ENCODE measurements around the gene TDRD9.
A peak's percentile ranks its signal among the peaks of the same experiment; 100 is the strongest.

Gene TDRD9

DNA sequence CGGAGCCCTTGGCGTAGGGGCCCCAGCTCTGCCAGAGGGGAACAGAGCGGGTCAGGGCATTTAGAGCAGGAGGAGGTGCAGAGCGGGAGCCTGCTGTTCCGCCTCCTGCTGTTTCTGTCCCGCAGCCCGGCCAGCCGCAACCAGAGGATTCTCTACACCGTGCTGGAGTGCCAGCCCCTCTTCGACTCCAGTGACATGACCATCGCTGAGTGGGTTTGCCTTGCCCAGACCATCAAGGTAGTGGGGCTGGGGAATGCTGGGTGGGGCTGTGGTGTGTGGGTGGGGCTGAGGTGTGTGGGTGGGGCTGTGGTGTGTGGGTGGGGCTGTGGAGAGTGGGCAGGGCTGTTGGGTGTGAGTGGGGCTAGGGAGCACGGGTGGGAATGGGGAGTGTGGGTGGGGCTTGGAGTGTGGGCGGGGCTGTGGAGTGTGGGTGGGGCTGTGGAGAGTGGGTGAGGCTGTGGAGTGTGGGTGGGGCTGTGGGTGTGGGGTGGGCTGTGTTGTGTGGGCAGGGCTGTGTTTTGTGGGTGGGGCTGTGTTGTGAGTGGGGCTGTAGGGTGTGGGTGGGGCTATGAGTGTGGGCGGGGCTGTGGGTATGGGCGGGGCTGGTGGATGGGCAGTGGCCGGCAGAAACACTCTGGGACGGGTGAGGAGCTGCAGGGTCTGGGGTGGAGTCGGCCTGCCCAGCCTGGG lies 165.3 kb downstream of the TDRD9 start:
- Histone ChIP-seq H4K8ac (ENCODE audit: low read depth, low read length) (no peak overlapping the region), H3K23ac (ENCODE audit: low read length) (no peak overlapping the region), H3K4me1 (ENCODE audit: control insufficient read depth in 1 of 2, insufficient read depth in 2 of 2, low read length in 2 of 2) (no peaks in the 10 kb centered on the region), H3K27me3 (ENCODE audit: insufficient read depth, low read length) (no peaks in the 10 kb centered on the region), H4K91ac (ENCODE audit: low read depth, low read length) (no peak overlapping the region), H3K4me2 (ENCODE audit: low read length) (no peak overlapping the region), H3K27ac (ENCODE audit: low read depth, low read length) (no peak overlapping the region), H3K36me3 (ENCODE audit: control insufficient read depth in 1 of 2, insufficient read depth in 2 of 2, low read length in 2 of 2) (no peaks in the 10 kb centered on the region), H3K4me3 (ENCODE audit: low read depth, low read length) (no peak overlapping the region), H2BK12ac (ENCODE audit: low read length) (no peak overlapping the region), H3K9me3 (ENCODE audit: insufficient read depth, low read depth, low read length) (peaks cover 2% of the 10 kb centered on the region), H3K79me1 (ENCODE audit: low read length) (no peaks in the 10 kb centered on the region), H3K4ac (ENCODE audit: low read depth, low read length) (no peak overlapping the region), H4K12ac (ENCODE audit: low read depth, low read length) (no peak overlapping the region), H2BK5ac (ENCODE audit: low read depth, low read length, poor library complexity) (no peak overlapping the region), H2AK5ac (ENCODE audit: low read length) (no peak overlapping the region), H2AFZ (ENCODE audit: insufficient read depth, low read length, poor library complexity) (no peak overlapping the region), H3K14ac (ENCODE audit: low read length) (no peak overlapping the region), H3K79me2 (ENCODE audit: control insufficient read depth, insufficient read depth, low read length, poor library complexity) (no peaks in the 10 kb centered on the region), H3K9ac (ENCODE audit: low read length) (no peak overlapping the region), H2BK120ac (ENCODE audit: insufficient read depth, low read length, poor library complexity) (no peak overlapping the region), H3K18ac (ENCODE audit: low read length) (no peak overlapping the region)
- no peak for DNase-seq
- no CpG with 5 or more reads among the region's 18 CpGs for WGBS (ENCODE audit: extremely low coverage, insufficient coverage, insufficient read length)

DNA sequence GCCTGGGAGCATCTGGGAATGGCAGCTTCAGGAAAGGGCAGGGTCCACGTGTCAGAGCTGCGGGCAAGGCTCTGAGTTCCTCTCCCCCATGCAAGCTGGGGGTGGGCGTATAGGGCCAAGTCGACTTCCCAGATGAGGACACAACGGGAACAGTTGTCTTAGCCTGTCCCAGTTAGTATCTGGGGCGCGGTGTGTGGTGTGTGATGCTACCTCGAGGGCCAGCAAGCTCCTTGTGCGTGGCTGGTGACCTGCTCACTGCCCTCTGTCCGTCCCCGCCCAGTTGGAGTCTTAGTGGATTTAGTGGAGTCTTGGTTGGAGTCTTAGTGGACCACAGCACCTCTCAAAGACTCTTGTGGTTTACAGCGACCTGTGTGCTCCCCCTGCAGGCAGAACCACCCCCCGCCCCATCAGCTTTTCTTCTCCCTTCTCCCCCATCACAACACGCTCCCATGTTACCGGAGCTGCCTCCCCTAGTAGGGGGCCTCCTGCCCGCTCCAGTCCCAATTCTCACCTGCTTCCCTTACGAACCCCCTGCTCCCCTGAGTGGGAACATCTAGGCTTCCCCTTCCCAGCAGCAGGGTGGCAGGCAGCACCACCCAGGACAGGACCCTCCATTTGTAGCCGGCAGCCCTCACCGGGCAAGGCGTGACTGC lies 165.9 kb downstream of the TDRD9 start:
- no CpG with 5 or more reads among the region's 20 CpGs for WGBS (ENCODE audit: extremely low coverage, insufficient coverage, insufficient read length)
- no peaks in the 10 kb centered on the region for H3K4me1 ChIP-seq (ENCODE audit: control insufficient read depth in 1 of 2, insufficient read depth in 2 of 2, low read length in 2 of 2)
- peak overlapping the region; percentile 16 for H3K4me3 ChIP-seq (ENCODE audit: low read depth, low read length)
- no peak overlapping the region for H3K27ac ChIP-seq (ENCODE audit: low read depth, low read length)
- no peak overlapping the region for H3K18ac ChIP-seq (ENCODE audit: low read length)
- H2BK5ac ChIP-seq (ENCODE audit: low read depth, low read length, poor library complexity) = no peak overlapping the region
- no peak overlapping the region for H4K91ac ChIP-seq (ENCODE audit: low read depth, low read length)
- H2BK12ac ChIP-seq (ENCODE audit: low read length) = no peak overlapping the region
- H2AK5ac ChIP-seq (ENCODE audit: low read length) = no peak overlapping the region
- peaks cover 2% of the 10 kb centered on the region for H3K9me3 ChIP-seq (ENCODE audit: insufficient read depth, low read depth, low read length)
- no peak overlapping the region for H4K12ac ChIP-seq (ENCODE audit: low read depth, low read length)
- no peak for DNase-seq
- H2AFZ ChIP-seq (ENCODE audit: insufficient read depth, low read length, poor library complexity) = no peak overlapping the region
- H3K79me1 ChIP-seq (ENCODE audit: low read length) = no peaks in the 10 kb centered on the region
- H3K4ac ChIP-seq (ENCODE audit: low read depth, low read length) = no peak overlapping the region
- no peak overlapping the region for H3K4me2 ChIP-seq (ENCODE audit: low read length)
- no peak overlapping the region for H4K8ac ChIP-seq (ENCODE audit: low read depth, low read length)
- no peaks in the 10 kb centered on the region for H3K79me2 ChIP-seq (ENCODE audit: control insufficient read depth, insufficient read depth, low read length, poor library complexity)
- H3K27me3 ChIP-seq (ENCODE audit: insufficient read depth, low read length) = no peaks in the 10 kb centered on the region
- no peak overlapping the region for H3K9ac ChIP-seq (ENCODE audit: low read length)
- no peak overlapping the region for H2BK120ac ChIP-seq (ENCODE audit: insufficient read depth, low read length, poor library complexity)
- H3K14ac ChIP-seq (ENCODE audit: low read length) = no peak overlapping the region
- H3K36me3 ChIP-seq (ENCODE audit: control insufficient read depth in 1 of 2, insufficient read depth in 2 of 2, low read length in 2 of 2) = no peaks in the 10 kb centered on the region
- H3K23ac ChIP-seq (ENCODE audit: low read length) = no peak overlapping the region

DNA sequence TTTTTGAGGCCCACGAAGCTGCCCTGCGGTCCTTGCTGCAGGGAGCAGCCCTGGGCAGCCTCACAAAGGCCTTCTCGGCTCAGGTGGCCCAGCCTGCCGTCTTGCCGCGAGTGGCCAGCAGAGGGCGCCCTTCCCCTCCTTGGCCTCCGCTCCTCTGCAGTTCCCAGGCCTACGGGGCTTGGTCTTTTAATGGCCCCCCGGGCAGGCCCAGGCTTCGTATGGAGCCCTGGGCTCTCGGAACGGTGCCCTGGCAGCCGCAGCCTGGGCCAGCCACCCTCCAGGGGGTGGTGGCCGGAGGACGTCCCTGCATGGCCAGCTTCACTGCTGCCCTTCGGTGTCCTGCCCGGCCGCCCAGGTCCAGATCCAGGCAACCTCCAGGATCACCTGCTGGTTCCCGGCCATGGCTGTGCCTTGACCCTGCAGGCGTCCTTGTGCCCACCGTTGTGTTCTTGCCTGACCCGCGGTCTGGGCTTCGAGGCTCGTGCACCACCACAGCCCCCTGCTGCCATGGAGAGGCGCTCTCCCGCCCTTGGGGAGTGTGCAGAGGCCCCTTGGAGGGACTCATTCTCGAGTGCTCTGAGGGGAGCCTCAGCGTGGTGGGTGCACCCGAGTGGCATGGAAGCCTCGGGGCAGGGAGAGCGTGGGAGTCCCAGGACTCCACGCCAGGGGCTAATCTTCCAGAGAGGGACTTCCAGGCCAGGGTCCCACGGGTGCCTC lies 166.6 kb downstream of the TDRD9 start:
- Histone ChIP-seq H2BK5ac (ENCODE audit: low read depth, low read length, poor library complexity) (no peak overlapping the region), H3K36me3 (ENCODE audit: control insufficient read depth in 1 of 2, insufficient read depth in 2 of 2, low read length in 2 of 2) (no peaks in the 10 kb centered on the region), H3K79me1 (ENCODE audit: low read length) (no peaks in the 10 kb centered on the region), H4K12ac (ENCODE audit: low read depth, low read length) (no peak overlapping the region), H3K18ac (ENCODE audit: low read length) (no peak overlapping the region), H3K79me2 (ENCODE audit: control insufficient read depth, insufficient read depth, low read length, poor library complexity) (no peaks in the 10 kb centered on the region), H2BK120ac (ENCODE audit: insufficient read depth, low read length, poor library complexity) (no peak overlapping the region), H2AFZ (ENCODE audit: insufficient read depth, low read length, poor library complexity) (no peak overlapping the region), H3K9ac (ENCODE audit: low read length) (no peak overlapping the region), H3K4ac (ENCODE audit: low read depth, low read length) (no peak overlapping the region), H3K4me2 (ENCODE audit: low read length) (no peak overlapping the region), H3K14ac (ENCODE audit: low read length) (no peak overlapping the region), H3K4me3 (ENCODE audit: low read depth, low read length) (peak overlapping the region; percentile 16), H4K8ac (ENCODE audit: low read depth, low read length) (no peak overlapping the region), H3K27ac (ENCODE audit: low read depth, low read length) (no peak overlapping the region), H3K23ac (ENCODE audit: low read length) (no peak overlapping the region), H3K4me1 (ENCODE audit: control insufficient read depth in 1 of 2, insufficient read depth in 2 of 2, low read length in 2 of 2) (no peaks in the 10 kb centered on the region), H3K27me3 (ENCODE audit: insufficient read depth, low read length) (no peaks in the 10 kb centered on the region), H4K91ac (ENCODE audit: low read depth, low read length) (no peak overlapping the region), H3K9me3 (ENCODE audit: insufficient read depth, low read depth, low read length) (peaks cover 2% of the 10 kb centered on the region), H2BK12ac (ENCODE audit: low read length) (no peak overlapping the region), H2AK5ac (ENCODE audit: low read length) (no peak overlapping the region)
- no CpG with 5 or more reads among the region's 35 CpGs for WGBS (ENCODE audit: extremely low coverage, insufficient coverage, insufficient read length)
- peak; percentile 37 to 74 for DNase-seq

DNA sequence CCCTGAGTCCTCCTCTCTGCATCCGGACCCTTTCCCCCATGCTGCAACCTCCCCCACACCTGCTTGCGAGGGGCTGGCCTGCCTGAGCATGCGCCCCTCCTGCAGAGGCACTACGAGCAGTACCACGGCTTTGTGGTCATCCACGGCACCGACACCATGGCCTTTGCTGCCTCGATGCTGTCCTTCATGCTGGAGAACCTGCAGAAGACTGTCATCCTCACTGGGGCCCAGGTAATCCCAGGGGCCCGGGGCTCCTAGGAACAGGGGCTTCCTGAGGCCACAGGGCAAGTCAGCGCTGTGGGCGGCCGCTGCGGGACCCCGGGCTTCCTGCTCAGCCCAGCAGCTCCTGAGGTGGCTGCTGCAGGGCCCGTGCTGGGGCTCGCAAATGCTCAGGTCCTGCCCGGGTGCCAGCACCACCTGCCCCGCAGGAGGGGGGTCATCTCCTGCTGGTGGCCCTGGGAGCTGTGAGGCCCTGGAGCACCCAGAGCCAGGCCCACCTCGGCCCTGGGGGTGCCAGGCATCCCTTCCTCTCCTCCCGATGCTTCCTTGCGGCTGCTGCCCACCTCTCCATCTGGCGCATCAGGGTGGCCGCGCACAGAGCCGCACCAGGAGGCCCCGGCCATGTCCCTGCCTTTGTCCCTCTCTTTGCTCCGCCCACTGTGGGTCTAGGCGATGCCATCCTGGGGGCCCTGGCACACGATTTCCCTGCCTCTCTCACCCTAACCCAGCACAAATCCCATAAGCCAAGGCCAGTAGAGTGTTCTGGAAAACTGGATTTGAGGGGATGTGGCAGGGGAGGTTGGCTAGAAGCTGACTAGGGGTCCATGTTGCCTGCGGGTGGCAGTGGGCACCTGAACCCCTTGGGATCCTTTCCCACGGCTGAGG lies 167.4 kb downstream of the TDRD9 start:
- H3K4me2 ChIP-seq (ENCODE audit: low read length) = no peak overlapping the region
- no peaks in the 10 kb centered on the region for H3K27me3 ChIP-seq (ENCODE audit: insufficient read depth, low read length)
- H3K14ac ChIP-seq (ENCODE audit: low read length) = no peak overlapping the region
- no peak overlapping the region for H2BK120ac ChIP-seq (ENCODE audit: insufficient read depth, low read length, poor library complexity)
- no peak overlapping the region for H3K9ac ChIP-seq (ENCODE audit: low read length)
- no peak overlapping the region for H4K12ac ChIP-seq (ENCODE audit: low read depth, low read length)
- no CpG with 5 or more reads among the region's 31 CpGs for WGBS (ENCODE audit: extremely low coverage, insufficient coverage, insufficient read length)
- no peak overlapping the region for H2AFZ ChIP-seq (ENCODE audit: insufficient read depth, low read length, poor library complexity)
- peaks cover 2% of the 10 kb centered on the region for H3K9me3 ChIP-seq (ENCODE audit: insufficient read depth, low read depth, low read length)
- no peak overlapping the region for H3K18ac ChIP-seq (ENCODE audit: low read length)
- no peaks in the 10 kb centered on the region for H3K36me3 ChIP-seq (ENCODE audit: control insufficient read depth in 1 of 2, insufficient read depth in 2 of 2, low read length in 2 of 2)
- H2AK5ac ChIP-seq (ENCODE audit: low read length) = no peak overlapping the region
- no peaks in the 10 kb centered on the region for H3K79me1 ChIP-seq (ENCODE audit: low read length)
- H3K4me1 ChIP-seq (ENCODE audit: control insufficient read depth in 1 of 2, insufficient read depth in 2 of 2, low read length in 2 of 2) = no peaks in the 10 kb centered on the region
- H4K8ac ChIP-seq (ENCODE audit: low read depth, low read length) = no peak overlapping the region
- no peak overlapping the region for H4K91ac ChIP-seq (ENCODE audit: low read depth, low read length)
- no peak overlapping the region for H3K27ac ChIP-seq (ENCODE audit: low read depth, low read length)
- H3K23ac ChIP-seq (ENCODE audit: low read length) = no peak overlapping the region
- no peak for DNase-seq
- H2BK12ac ChIP-seq (ENCODE audit: low read length) = no peak overlapping the region
- no peak overlapping the region for H3K4me3 ChIP-seq (ENCODE audit: low read depth, low read length)
- no peaks in the 10 kb centered on the region for H3K79me2 ChIP-seq (ENCODE audit: control insufficient read depth, insufficient read depth, low read length, poor library complexity)
- H2BK5ac ChIP-seq (ENCODE audit: low read depth, low read length, poor library complexity) = no peak overlapping the region
- no peak overlapping the region for H3K4ac ChIP-seq (ENCODE audit: low read depth, low read length)

Data from trophoblast cell (in vitro differentiated cells and primary cell).